ENCODE results near the gene SYNPO2.

SYNPO2 gene

DNA sequence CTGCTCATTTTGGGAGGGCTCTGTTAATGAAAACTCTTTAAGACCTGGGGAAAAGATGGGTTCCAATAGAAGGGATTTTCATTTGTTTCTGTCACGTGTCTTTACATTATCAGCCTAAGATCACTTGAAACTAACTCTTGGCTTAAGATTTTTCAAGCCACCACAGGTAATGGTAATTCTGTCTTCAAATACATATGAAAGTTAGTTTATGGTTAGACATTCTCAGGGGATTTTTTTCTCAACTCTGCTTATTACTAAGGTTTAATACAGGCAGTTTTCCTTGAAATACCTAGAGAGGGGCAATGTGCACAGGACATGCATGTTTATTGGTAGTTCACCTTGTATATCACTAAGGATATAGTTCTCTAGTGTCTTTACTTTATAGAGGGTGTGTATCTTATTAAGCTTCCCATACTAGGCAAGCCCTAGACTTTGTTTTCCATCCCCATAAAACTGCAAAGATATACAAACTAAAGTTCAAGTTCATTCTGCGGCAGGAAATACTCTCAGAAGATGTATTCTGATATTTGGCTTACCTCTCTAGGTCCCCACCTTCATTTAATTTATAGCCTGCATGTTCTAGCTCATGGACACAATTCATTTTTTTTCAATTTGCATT is 208.7 kb downstream of the SYNPO2 start:
- POLR2A ChIA-PET = no interaction called here
- no peak for TF ChIP-seq CTCF (IDR thresholded peaks at IDR 0.05; ENCODE audit: insufficient read depth, low read length, missing control alignments)

GRCh38 chr4:119098306-119098705 is 209.7 kb downstream of the SYNPO2 start:
- DNase-seq (ENCODE audit: low read depth, low spot score) = no peak
- ChIA-PET CTCF (interaction anchor here (2.9 kb wide), 1 partner anchor 11 kb away, joined by 12 read pairs; no protein-coding TSS in a partner anchor), POLR2A (no interaction called here)
- TF ChIP-seq CTCF (IDR thresholded peaks at IDR 0.05; ENCODE audit: insufficient read depth, low read length, missing control alignments) = no peak
- H3K4me3 ChIP-seq (ENCODE audit: low read depth, low read length) = no peak overlapping the region

More for the DNA sequence above, 208.7 kb downstream of the SYNPO2 start:
- no peak for DNase-seq (ENCODE audit: low read depth, low spot score)
- CTCF ChIA-PET = interaction anchor here (1.6 to 2.9 kb wide), 2 partner anchors 10 kb away, joined by 12 read pairs; no protein-coding TSS in a partner anchor
- no peak overlapping the region for H3K4me3 ChIP-seq (ENCODE audit: low read depth, low read length)

- POLR2A ChIA-PET = interaction anchor here (0.6 kb wide), 1 partner anchor 15 kb away, joined by 3 read pairs; no protein-coding TSS in a partner anchor
- CTCF ChIA-PET = interaction anchor here (2.9 kb wide), 1 partner anchor 12 kb away, joined by 12 read pairs; no protein-coding TSS in a partner anchor
- TF ChIP-seq CTCF (IDR thresholded peaks at IDR 0.05; ENCODE audit: insufficient read depth, low read length, missing control alignments) = no peak
- H3K4me3 ChIP-seq (ENCODE audit: low read depth, low read length) = no peak overlapping the region
- DNase-seq (ENCODE audit: low read depth, low spot score) = peak; percentile 47
These were observed 210.7 kb downstream of the SYNPO2 start for GRCh38 chr4:119099227-119099810.

GRCh38 chr4:119100655-119101054 is 212.0 kb downstream of the SYNPO2 start:
- DNase-seq (ENCODE audit: low read depth, low spot score) = no peak
- ChIA-PET CTCF (interaction anchor here (2.9 kb wide), 1 partner anchor 13 kb away, joined by 12 read pairs; no protein-coding TSS in a partner anchor), POLR2A (no interaction called here)
- TF ChIP-seq CTCF (IDR thresholded peaks at IDR 0.05; ENCODE audit: insufficient read depth, low read length, missing control alignments) = no peak
- H3K4me3 ChIP-seq (ENCODE audit: low read depth, low read length) = no peak overlapping the region

DNA sequence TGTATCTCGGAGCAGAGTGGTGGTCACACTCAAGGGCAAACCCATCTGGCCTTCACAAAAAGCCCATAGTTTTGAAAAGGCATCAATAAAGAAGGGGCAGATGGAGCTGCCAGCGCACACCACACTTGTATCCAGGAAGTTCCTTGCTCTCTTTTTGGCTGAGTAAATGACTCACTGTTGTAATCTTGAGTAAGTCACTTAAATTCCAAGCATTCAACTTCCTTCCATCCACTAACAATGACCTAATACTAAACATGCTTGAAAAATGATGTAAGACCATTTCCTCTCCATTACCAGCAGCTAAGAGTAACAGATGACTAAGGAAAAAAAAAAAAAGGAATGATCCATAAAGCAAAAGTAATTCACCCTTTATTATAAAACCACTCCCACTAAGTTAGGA is 214.6 kb downstream of the SYNPO2 start:
- DNase-seq (ENCODE audit: low read depth, low spot score) = peak; percentile 97
- no peak overlapping the region for H3K4me3 ChIP-seq (ENCODE audit: low read depth, low read length)
- ChIA-PET POLR2A (interaction anchor here (0.7 to 0.8 kb wide), 4 partner anchors 10 to 197 kb away, joined by 3 to 5 read pairs (median 3); a partner anchor contains a TSS), CTCF (interaction anchor here (1.1 kb wide), 4 partner anchors 16 to 122 kb away, joined by 3 to 4 read pairs (median 3); partner anchors contain the start of gene MYOZ2)
- TF ChIP-seq CTCF (IDR thresholded peaks at IDR 0.05; ENCODE audit: insufficient read depth, low read length, missing control alignments) = no peak

DNA sequence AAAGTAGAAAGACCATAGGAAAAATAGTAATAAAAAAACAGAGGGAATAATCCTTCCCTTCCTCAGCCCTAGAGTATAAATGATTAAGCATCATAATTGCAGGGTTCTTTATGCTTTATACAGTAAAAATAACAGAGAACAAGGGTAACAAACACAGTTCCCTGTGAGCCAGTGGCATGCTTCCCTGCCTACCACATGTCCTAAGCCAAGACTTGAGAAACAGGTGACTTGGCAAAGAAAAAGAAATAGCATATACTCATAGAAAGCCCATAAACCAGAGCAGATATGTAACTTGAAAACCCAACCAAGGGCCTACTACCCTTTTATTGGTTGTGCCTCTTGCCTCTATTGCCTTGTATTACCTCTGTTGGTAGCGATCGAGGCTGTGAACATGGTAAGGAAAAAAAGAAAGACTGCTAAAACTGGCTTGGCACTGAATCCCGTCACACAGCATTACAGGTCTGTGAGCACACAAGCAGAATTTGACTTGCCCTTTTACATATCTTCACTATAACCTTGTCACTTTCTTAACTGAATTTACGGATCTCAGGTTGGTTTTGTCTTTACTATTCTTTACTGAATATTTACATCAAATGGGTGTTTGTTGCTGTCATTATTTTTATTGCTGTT is 216.1 kb downstream of the SYNPO2 start:
- TF ChIP-seq CTCF (IDR thresholded peaks at IDR 0.05; ENCODE audit: insufficient read depth, low read length, missing control alignments) = no peak
- no peak for DNase-seq (ENCODE audit: low read depth, low spot score)
- CTCF ChIA-PET = no interaction called here
- POLR2A ChIA-PET = no interaction called here
- no peak overlapping the region for H3K4me3 ChIP-seq (ENCODE audit: low read depth, low read length)
